ENCODE results near the gene ACP4.

DNA sequence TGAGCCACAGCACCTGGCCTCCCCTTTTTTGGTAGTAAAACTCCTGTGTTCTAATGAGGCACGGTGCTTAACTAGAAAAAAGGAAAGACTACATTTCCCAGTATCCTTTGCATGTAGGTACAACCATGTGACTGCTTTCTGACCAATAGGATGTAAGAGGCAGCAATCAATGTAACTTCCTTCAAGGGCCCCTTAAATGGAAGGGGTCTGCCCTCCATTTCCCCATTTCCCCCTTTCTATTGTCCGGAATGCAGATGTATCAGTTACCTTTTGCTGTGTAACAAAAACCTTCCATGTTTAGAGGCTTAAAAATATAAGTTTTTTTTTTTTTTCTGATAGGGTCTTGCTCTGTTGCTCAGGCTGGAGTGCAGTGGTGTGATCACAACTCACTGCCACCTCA is 17.7 kb upstream of the ACP4 start:
- TF ChIP-seq, protein P1, sequence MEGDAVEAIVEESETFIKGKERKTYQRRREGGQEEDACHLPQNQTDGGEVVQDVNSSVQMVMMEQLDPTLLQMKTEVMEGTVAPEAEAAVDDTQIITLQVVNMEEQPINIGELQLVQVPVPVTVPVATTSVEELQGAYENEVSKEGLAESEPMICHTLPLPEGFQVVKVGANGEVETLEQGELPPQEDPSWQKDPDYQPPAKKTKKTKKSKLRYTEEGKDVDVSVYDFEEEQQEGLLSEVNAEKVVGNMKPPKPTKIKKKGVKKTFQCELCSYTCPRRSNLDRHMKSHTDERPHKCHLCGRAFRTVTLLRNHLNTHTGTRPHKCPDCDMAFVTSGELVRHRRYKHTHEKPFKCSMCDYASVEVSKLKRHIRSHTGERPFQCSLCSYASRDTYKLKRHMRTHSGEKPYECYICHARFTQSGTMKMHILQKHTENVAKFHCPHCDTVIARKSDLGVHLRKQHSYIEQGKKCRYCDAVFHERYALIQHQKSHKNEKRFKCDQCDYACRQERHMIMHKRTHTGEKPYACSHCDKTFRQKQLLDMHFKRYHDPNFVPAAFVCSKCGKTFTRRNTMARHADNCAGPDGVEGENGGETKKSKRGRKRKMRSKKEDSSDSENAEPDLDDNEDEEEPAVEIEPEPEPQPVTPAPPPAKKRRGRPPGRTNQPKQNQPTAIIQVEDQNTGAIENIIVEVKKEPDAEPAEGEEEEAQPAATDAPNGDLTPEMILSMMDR (IDR thresholded peaks at IDR 0.05) = no peak
- TF ChIP-seq EZH2 (IDR thresholded peaks at IDR 0.05; ENCODE audit: borderline replicate concordance, insufficient read depth, low read depth, low read length, poor library complexity, severe bottlenecking) = no peak
